Endometrium (tissue), 2 donors: ENCODE data around the gene MAP10.
A peak's percentile ranks its signal among the peaks of the same experiment; 100 is the strongest.

Experiments
- FAIRE-seq: peaks from 2 replicates; lab custom pipeline; 2012; peaks lifted over from hg19 to GRCh38; lab: Jason Lieb, UNC
- donor health status: control.
- donor health status: control.

MAP10 gene

GRCh38 chr1:232795497-232796053, 9.6 kb upstream of the MAP10 start:
- FAIRE-seq: no peak

DNA sequence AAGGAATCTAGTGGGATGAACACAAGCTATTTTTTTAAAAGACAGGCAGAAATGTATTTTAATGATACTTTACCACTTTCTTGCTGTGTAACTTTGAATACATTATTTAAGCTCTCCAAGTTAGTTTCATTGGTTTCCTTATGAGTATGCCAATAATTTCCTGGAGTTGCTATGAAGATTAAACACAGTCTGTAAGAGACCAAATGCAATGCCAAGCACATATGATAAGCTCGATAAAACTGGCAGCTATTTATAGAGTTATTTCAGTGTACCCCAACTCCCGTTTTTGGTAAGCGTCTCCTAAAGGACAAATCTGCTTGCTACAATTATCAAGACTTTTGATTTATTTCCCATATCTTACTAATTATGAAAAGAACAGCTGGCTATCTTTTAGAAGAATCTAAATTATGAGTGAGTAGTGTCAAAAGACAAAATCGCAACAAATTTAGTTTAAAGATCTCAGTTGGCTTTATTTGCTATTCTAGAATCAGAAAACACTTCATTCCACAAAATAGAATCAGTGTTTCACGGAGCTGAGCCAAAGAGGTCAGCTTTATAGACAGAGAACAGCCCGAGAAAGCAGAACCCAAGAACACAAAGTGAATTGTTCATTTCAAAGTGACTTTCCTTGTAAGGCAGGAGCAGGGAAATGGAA, 7.2 kb upstream of the MAP10 start:
- FAIRE-seq: no peak

DNA sequence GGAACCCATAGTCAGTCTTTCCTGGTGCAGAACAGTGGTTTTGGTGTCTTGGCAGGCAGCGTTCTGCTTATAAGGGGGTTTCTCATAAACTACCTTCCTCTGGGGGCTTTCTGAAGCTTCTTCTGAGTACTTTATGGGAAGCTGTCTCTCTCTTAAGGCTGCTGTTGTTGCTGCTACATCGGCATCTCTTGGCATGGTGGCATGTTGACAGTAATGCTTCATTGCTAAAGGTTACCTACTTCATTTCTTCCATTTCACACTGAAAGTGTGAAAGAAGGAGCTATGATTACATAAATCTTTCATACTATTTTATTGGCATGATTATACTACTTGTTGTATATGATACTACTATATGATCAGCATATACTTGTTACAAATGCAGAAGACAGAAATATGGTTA, 6.3 kb upstream of the MAP10 start:
- no peak for FAIRE-seq

GRCh38 chr1:232806186-232806510, 932 bp downstream of the MAP10 start:
- no peak for FAIRE-seq

GRCh38 chr1:232810856-232811255, 5.6 kb downstream of the MAP10 start:
- FAIRE-seq: peak; percentile 21

- no peak for FAIRE-seq
Measured at GRCh38 chr1:232812560-232812959, 7.3 kb downstream of the MAP10 start.

DNA sequence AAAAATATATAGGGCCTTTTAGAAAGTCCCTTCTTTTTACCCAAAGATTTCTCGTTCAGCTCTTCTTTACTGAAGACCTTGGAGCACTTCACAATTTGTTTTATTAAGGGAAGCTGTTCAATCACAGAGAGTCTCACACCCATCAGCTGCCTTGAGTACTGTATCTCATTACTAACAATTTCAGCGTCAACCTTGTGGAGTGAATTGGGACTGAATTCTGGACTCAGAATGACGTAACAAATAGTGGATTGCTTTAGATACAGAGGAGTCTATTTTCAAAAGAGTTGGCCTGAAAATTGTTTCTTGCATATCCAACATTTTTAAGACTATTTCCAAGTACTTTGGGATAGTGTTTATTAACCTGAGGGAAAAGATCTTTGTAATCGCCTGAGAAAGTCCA, 7.9 kb downstream of the MAP10 start:
- FAIRE-seq: no peak

DNA sequence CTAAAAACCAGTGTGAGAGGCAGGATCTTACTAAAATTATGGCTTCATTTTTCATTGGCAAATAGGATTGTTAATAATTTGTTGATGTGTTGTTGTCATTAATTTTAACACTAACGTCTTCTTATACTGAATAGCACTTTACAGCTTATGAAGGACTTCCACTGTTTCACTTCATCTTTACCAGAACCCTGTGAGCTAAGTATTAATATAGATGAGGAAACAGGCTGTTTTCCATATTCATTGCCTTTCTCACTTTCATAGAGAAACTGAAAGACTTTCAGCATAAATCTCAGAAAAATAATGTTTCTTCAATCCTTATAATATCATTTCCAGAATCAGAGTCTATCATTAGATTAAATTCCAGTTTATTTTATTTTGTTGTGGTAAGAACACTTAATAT, 8.5 kb downstream of the MAP10 start:
- FAIRE-seq: no peak

DNA sequence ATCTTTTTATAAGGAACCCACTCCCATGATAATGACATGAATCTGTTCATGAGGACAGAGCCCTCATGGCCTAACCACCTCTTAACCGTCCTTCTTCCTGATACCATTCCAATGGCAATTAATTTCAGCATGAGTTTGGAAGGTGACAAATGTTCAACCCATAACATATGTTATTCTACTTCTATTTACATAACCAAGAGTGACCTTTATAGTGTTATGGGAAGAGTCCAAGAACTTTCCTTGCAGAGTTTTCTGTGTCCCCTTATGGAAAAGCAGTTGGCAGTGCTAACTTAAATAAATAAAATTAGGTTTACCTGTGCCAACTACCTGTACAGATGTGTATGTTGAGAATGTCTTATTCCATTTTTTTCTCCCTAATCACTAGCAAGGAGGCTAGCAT, 11.1 kb downstream of the MAP10 start:
- no peak for FAIRE-seq

DNA sequence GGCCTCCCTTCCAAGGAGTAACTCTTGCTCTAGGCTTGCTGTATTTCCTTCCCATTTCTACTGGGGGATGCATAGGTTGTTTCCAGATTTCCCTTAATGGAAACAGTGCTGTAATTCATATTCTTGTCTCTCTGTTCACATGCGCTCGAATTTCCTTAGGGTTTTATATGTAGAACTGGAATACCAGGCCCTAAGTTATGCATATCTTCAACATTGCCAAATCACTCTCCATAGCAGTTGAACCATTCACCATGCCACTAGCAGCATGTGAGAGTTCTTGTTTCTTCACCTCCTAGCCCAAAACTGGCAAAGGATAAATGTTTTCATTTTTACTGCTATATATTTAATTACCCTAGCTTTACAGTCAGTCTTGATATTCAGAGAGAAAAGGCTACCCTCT, 12.8 kb downstream of the MAP10 start:
- no peak for FAIRE-seq

GRCh38 chr1:232820431-232820830, 15.2 kb downstream of the MAP10 start:
- FAIRE-seq: no peak

DNA sequence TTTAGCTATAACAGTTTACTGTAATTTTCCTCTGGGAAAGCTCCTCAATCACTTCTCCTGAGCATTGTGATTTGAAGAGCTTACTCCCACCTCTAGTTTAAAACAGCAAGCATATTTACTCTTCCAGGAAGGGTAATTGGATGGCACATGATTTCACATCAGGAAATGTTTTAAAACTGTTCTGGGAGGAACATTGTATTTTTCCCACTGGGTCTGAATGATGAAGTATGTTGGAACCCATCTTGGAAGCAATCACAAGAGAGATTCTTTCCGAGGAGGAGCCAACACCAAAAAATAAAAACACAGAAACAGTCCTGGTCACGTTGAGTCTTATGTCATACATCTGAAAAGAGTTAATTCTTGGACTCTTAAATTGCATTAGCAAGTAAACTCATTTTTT, 17.3 kb downstream of the MAP10 start:
- peak; percentile 77 for FAIRE-seq

- no peak for FAIRE-seq
Measured at GRCh38 chr1:232826318-232826717, 21.1 kb downstream of the MAP10 start.

GRCh38 chr1:232830661-232831060, 25.4 kb downstream of the MAP10 start:
- FAIRE-seq: no peak

DNA sequence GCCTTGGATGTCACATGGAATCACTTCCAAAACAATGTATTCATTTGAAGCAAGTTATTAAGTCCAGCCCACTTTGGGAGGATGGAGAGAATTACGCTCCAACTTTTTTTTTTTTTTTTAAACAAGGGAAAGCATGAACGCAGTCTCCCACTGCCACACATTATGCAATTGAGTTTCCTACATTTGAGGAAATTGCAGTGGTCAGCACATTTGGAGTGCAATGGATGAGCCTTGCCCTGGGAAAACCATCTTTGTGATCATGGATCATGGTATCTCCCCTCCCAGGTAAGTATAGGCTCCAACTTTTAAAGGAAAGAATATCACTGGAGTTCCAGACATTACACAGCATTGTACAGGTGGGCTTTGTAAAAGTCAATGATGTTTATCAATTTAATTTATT, 26.7 kb downstream of the MAP10 start:
- FAIRE-seq: no peak

- no peak for FAIRE-seq
Measured at GRCh38 chr1:232834066-232834465, 28.9 kb downstream of the MAP10 start.

GRCh38 chr1:232835166-232835565, 29.9 kb downstream of the MAP10 start:
- FAIRE-seq: no peak

DNA sequence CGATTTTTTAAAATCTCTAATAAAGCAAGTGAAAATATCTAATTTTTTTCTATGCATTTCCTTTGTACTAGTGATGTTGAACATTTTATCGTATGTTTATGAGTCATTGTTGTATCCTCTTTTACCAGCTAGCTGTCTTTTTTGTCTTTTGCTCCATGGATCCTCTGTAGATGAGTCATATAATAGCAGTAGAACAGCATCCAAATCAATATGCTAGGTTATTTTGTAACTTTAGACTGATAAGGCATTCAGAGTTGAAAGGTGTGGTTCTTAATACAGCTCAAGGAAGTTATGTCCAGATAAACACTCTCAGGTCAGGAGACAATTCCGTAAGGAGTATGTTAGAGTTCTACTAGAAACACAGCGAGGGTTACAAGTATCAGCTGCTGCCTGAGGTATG, 31.9 kb downstream of the MAP10 start:
- FAIRE-seq: no peak

DNA sequence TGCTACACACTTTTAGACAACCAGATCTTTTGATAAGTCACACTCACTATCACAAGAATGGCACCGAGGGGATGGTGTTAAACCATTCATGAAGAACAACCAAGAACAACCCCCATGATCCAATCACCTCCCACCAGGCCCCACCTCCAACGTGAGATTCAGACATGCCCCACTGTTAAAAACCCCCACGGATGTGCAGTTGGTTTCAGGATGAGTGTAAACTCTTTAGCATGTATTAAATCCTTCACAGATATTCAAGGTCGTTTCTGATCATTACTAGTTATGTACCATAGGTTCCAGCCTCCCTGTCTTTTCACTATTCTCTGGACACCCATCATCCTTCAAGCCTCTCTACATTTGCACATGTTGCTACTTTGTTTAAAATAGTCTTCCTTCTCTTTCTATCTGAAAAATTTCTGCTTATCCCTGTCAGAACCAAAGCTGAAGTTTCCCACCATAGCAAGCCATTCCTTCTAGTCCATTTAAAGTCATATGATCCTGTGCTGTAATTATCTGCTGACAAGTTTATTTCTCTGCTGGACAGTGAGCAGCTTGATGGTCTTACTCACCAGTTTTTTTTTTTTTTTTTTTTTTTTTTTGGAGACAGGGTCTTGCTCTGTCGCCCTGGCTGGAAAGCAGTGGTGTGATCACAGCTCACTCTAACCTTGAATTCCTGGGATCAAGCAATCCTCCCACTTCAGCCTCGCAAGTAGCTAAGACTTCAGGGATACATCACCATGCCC, 36.8 kb downstream of the MAP10 start:
- no peak for FAIRE-seq

GRCh38 chr1:232844791-232845190, 39.6 kb downstream of the MAP10 start:
- no peak for FAIRE-seq

GRCh38 chr1:232845406-232845955, 40.3 kb downstream of the MAP10 start:
- no peak for FAIRE-seq

- FAIRE-seq: no peak
Measured at GRCh38 chr1:232851532-232851931, 46.3 kb downstream of the MAP10 start.

- no peak for FAIRE-seq
Measured at GRCh38 chr1:232853994-232854797, 49.0 kb downstream of the MAP10 start.
